Fibroblast of skin of left quadriceps (primary cell): ENCODE measurements around the gene FMR1NB.

ENCODE experiments used
- DNase-seq, 2 experiments: peaks; one replicate each; pipeline ENCODE4 v3.0.0-alpha.2; 2013; ENCODE audit warnings: low read depth in 2 of 2

The FMR1NB gene

GRCh38 chrX:147981038-147981752, at the start of gene FMR1NB:
Gene FMR1NB, plus strand, starts transcription at chrX:147981337. Its CDS starts 66 bp downstream, at chrX:147981403.
- no peak for DNase-seq

- DNase-seq: no peak
These were observed 47.3 kb upstream of the FMR1NB start for GRCh38 chrX:147933815-147934214.

GRCh38 chrX:147935156-147935758, 45.9 kb upstream of the FMR1NB start:
- DNase-seq: no peak

DNA sequence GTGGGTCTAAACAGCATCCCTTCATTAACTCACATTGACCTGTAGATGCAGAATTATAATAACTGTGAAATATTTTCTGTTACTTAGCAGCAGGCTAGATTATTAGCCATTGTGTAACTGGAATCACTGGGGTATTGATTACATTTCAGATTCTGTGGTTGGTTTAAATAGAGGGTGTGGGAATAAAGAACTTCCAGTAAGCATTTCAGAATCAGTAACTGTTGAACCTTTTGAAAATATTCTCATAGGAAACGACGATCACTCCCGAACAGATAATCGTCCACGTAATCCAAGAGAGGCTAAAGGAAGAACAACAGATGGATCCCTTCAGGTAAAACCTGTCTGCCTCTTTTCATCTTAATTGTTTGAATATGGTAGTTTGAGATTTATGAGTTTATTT, 35.9 kb upstream of the FMR1NB start:
- DNase-seq: no peak

- no peak for DNase-seq
These were observed 32.6 kb upstream of the FMR1NB start for GRCh38 chrX:147948531-147948930.

DNA sequence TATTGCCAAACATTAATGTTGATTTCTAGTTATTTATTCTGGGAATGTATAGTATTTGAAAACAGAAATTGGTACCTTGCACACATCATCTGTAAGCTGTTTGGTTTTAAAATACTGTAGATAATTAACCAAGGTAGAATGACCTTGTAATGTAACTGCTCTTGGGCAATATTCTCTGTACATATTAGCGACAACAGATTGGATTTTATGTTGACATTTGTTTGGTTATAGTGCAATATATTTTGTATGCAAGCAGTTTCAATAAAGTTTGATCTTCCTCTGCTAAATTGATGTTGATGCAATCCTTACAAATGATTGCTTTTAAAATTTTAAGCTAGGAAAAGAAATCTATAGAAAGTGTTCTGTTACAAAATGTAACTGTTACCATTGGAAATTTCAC, 30.8 kb upstream of the FMR1NB start:
- no peak for DNase-seq

DNA sequence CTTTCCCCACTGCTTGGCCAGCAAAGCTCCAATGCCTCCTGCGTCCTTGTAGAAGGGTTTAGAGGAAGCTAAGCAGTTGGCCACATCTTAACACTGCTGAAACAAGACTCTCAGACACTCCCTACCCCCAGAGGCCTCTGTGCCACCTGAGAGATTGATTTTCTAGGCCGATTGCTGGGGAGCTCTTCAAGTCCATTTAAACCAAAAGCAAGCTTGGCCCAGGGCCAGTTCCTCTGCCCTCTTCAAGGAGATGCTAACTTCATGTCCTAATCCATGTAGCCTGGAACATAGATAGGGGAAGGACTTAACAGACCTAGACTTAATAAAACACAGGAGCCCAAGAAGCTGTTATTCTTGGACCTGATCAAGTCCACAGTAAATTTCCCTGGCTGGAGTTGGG, 27.2 kb upstream of the FMR1NB start:
- no peak for DNase-seq

DNA sequence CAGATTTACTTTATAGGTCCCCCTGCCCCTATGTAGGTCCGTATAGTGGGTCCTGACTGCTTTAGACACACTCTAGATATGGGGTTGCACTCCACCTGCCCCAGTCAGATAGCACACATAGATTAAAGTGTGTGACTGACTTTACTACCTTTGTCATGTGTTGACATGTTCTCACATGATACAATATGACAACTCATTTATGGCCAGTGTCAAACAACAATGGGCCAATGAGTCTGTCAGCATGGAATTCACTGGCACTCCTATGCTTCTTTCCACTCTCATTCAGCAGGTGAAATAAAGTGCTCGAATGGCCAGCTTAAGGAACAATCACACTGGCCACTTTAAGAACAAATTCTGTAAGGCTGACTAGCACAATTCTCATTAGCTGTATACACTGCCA, 23.8 kb upstream of the FMR1NB start:
- DNase-seq: no peak

- DNase-seq: peak; percentile 63 to 70
These were observed 22.8 kb upstream of the FMR1NB start for GRCh38 chrX:147958291-147958690.

DNA sequence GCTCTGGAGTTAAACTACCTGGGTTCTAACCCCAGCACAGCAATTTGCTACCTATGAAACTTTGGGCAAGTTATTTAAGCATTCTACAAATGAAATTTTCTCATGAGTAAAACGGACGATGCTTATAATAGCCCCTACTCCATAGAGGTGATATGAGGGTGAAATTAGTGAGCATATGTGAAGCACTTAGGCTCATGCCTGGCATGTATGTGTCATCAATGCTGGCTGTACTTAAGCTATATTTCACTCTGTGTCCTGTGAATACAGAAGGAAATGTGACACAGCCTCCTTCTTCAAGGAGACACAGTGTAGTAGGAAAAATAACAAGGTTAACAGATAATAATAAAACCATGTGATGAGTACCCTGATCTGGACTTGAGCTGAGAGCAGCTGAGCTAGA, 20.4 kb upstream of the FMR1NB start:
- no peak for DNase-seq

DNA sequence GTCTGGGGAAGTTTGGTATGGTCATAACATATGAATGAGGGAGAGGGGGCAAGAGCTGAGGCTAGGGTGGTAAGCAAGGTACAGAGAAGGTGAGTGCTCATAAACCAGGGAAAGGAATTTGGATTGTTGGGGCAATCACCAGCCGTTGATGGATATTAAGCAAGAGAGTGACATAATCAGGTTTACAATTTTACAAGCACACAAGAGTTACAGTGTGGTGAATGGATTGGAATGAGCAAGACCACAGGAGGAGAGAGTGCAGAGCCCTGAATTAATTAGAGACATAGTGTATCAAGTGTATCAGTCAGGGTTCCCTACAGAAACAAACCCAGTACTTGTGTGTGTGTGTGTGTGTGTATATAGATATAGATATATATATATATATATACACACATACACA, 18.7 kb upstream of the FMR1NB start:
- DNase-seq: peak; percentile 6 to 10

- no peak for DNase-seq
These were observed 2.2 kb upstream of the FMR1NB start for GRCh38 chrX:147978931-147979330.

GRCh38 chrX:148020329-148020728, 39.2 kb downstream of the FMR1NB start:
- no peak for DNase-seq

DNA sequence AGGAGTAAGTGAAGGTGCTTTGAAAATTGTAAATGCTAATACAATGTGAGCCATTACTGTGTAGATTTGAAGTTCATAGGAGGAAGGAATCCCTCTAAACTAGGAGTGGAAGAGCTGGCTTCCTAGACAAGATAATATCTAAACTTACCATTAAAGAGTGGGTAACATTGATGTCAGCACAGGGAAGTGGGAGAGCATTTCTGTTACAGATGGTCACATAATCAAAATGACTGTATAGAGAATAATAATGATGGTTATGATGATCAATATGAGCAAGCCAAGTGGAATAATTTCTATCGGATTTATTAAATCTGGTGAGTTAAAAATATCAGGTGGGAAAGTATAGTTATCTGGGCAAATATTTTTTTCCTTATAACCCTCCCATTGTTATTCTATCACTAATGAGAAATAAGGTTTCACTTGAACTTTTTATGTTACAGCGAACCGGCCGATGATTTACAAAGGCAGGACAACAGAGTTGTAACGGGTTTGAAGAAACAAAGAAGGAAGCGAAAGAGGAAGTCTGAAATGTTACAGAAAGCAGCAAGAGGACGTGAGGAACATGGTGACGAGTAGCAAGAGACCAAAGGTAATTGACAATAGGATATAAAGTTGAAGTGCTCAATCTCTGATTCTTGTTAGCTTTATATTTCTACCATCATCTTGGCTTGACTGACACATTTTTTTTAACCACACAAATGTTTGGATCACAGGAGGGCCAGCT, 43.5 kb downstream of the FMR1NB start:
- DNase-seq: no peak

GRCh38 chrX:148035380-148035779, 54.2 kb downstream of the FMR1NB start:
- no peak for DNase-seq

GRCh38 chrX:148037020-148037419, 55.9 kb downstream of the FMR1NB start:
- DNase-seq: no peak

DNA sequence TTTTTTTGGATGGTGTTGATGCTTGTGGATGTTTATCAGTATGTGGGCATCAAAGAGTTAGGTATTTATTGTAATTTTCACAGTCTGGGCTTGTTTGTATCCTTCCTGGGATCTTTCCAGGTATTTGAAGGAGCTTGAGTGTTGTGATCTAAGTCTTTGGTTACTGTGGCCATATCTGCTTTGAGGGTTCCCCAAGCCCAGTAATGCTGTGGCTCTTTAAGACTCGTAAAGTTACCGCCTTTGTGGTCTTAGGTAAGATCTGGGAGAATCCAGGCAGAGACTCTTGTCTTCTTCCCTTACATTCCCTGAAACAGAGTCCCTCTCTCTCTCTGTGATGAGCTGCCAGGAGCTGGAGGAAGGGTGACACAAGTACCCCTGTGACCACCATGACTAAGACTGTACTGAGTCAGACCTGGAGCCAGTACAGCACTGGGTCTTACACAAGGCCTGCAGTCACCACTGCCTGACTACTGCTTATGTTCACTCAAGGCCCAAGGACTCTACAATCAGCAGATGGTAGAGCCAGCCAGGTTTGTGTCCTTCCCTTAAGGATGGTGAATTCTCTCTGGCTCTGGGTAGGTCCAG, 62.2 kb downstream of the FMR1NB start:
- peak in 1 of 2 experiments; percentile 3 for DNase-seq

- DNase-seq: no peak
These were observed 66.1 kb downstream of the FMR1NB start for GRCh38 chrX:148047200-148047599.

DNA sequence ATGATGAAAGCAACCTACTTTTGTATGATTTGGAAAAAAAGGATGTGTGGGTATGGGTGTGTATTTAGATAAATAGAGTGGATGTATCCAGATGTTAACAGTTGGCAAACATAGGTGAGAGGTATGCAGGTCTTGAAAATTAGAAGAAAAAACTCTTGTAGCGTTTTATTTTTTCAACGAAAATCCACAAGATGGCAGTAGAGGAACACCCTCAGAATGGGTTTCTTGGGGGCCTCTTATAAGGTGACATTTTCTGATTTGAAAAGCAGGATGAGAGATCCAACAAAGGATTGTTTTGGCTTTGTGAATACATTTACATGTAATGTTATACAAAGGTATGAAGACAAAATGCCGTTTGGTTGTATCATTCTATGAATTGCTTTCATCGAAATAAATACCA, 68.3 kb downstream of the FMR1NB start:
- DNase-seq: peak in 1 of 2 experiments; percentile 4

- DNase-seq: no peak
These were observed 70.8 kb downstream of the FMR1NB start for GRCh38 chrX:148051973-148052372.

DNA sequence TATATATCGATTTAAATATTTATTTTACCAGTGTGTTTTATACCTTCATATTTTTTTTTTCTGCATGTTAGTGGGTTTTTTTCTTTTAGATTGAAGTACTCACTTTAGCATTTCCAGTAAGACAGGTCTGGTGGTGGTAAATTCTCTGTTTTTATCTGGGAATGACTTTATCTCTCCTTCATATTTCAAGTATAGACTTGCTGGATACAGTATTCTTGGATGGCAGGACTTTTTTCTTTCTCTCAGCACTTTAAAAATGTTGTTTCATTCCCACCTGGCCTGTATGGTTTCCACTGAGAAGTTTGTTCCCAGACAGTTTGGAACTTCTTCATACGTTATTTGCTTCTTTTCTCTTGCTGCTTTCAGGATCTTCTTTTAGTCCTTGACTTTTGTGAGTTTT, 86.1 kb downstream of the FMR1NB start:
- DNase-seq: no peak

DNA sequence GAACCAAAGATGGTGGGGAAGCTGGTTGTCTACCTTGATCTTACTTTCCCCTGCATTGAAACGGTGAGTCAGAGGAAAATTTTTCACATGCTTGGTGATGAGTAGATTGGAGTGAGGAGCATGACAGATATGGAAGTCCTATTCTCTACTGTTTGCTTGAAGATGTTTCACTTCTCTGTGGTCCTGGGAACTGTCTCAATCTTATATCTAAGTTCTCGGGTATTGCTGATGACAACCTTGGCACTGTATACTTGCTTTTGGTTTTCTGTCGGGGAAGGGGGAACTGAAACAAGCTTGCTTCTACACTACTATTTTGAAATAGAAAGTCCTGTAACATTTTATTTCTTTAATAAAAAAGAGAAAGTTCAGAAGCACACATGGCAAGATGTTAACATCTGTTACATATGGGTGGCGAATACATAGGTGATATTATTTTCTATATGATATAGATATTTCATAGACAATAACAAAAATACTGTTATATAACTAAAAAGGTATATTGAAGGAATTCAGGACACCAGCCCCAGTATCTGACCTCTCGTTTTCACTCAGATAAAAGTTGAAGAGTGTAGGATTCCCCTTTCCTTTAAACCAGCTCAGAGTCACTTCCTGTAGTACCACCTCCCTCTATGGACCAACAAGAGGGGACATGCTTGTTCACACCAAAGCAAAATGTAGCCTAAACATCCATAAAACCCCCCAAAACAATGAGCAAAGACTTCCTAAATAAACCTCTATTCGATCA, 88.8 kb downstream of the FMR1NB start:
- no peak for DNase-seq
